ENCODE measurements around the gene ARHGEF11. TPM values are rescaled to one million over a fixed set of nuclear protein-coding genes. Genes with fewer than 3 reads are reported as not detected.

The ARHGEF11 gene
- polyA plus RNA-seq, 1 donor (not counting 4 experiments of a cell fraction or from before 2014, with no cell fraction given) = 8.0 TPM

- Histone ChIP-seq H3K36me3 (ENCODE audit: control insufficient read depth in 2 of 2, extremely low read depth in 1 of 2, insufficient read depth in 2 of 2, low read length in 2 of 2) (peaks cover 0 to 5% of the 10 kb centered on the region in 2 experiments), H3K4me1 (ENCODE audit: control insufficient read depth, extremely low read depth, insufficient read depth, low read length) (peaks cover 15% of the 10 kb centered on the region), H3K4me2 (ENCODE audit: control insufficient read depth, extremely low read depth, insufficient read depth, low read depth, low read length) (no peak overlapping the region), H3K9me3 (ENCODE audit: control insufficient read depth, low read depth, low read length) (no peaks in the 10 kb centered on the region), H3K9ac (ENCODE audit: control insufficient read depth, extremely low read depth, insufficient read depth, low read length) (no peak overlapping the region), H4K20me1 (ENCODE audit: control insufficient read depth, extremely low read depth, insufficient read depth, low read length) (no peaks in the 10 kb centered on the region), H3K79me2 (ENCODE audit: control insufficient read depth, insufficient read depth, low read length) (no peaks in the 10 kb centered on the region), H3K4me3 (ENCODE audit: control insufficient read depth in 2 of 3, extremely low read depth in 1 of 3, insufficient read depth in 2 of 3, low read depth in 1 of 3, low read length in 3 of 3) (no peak overlapping the region), H2AFZ (ENCODE audit: control insufficient read depth, low read length) (no peak overlapping the region), H3K9me1 (ENCODE audit: control insufficient read depth, extremely low read depth, insufficient read depth, low read length) (peaks cover 3% of the 10 kb centered on the region), H3K27me3 (ENCODE audit: control insufficient read depth, extremely low read depth, insufficient read depth, low read length) (no peaks in the 10 kb centered on the region), H3K27ac (ENCODE audit: control insufficient read depth, insufficient read depth, low read length) (no peak overlapping the region)
- FAIRE-seq = no peak
- TF ChIP-seq EZH2 (IDR thresholded peaks at IDR 0.05; ENCODE audit: low read length) = no peak
- no peak for TF ChIP-seq CTCF (optimal IDR thresholded peaks at IDR 0.05 in 1 of 3, IDR thresholded peaks at IDR 0.05 in 1 of 3, conservative IDR thresholded peaks at IDR 0.05 in 1 of 3; ENCODE audit: extremely low read depth in 1 of 3, insufficient read depth in 2 of 3, low read length in 3 of 3)
- dilution Hi-C loops (cut with MboI; ENCODE audit: extremely low pct_ligation_motif_present, low sequenced_read_pairs) = no loop called here
- no peak for DNase-seq (ENCODE audit: low read depth, low spot score)
These were observed 53.3 kb downstream of the ARHGEF11 start for GRCh38 chr1:156992215-156992614.

- Histone ChIP-seq H4K20me1 (ENCODE audit: control insufficient read depth, extremely low read depth, insufficient read depth, low read length) (no peaks in the 10 kb centered on the region), H3K4me2 (ENCODE audit: control insufficient read depth, extremely low read depth, insufficient read depth, low read depth, low read length) (no peak overlapping the region), H3K9me3 (ENCODE audit: control insufficient read depth, low read depth, low read length) (no peaks in the 10 kb centered on the region), H2AFZ (ENCODE audit: control insufficient read depth, low read length) (no peak overlapping the region), H3K9ac (ENCODE audit: control insufficient read depth, extremely low read depth, insufficient read depth, low read length) (no peak overlapping the region), H3K36me3 (ENCODE audit: control insufficient read depth in 2 of 2, extremely low read depth in 1 of 2, insufficient read depth in 2 of 2, low read length in 2 of 2) (peaks cover 4 to 8% of the 10 kb centered on the region in 2 experiments), H3K9me1 (ENCODE audit: control insufficient read depth, extremely low read depth, insufficient read depth, low read length) (no peaks in the 10 kb centered on the region), H3K4me1 (ENCODE audit: control insufficient read depth, extremely low read depth, insufficient read depth, low read length) (no peaks in the 10 kb centered on the region), H3K27ac (ENCODE audit: control insufficient read depth, insufficient read depth, low read length) (no peak overlapping the region), H3K79me2 (ENCODE audit: control insufficient read depth, insufficient read depth, low read length) (no peaks in the 10 kb centered on the region), H3K4me3 (ENCODE audit: control insufficient read depth in 2 of 3, extremely low read depth in 1 of 3, insufficient read depth in 2 of 3, low read depth in 1 of 3, low read length in 3 of 3) (no peak overlapping the region), H3K27me3 (ENCODE audit: control insufficient read depth, extremely low read depth, insufficient read depth, low read length) (no peaks in the 10 kb centered on the region)
- dilution Hi-C loops (cut with MboI; ENCODE audit: extremely low pct_ligation_motif_present, low sequenced_read_pairs) = no loop called here
- TF ChIP-seq CTCF (optimal IDR thresholded peaks at IDR 0.05 in 1 of 3, IDR thresholded peaks at IDR 0.05 in 1 of 3, conservative IDR thresholded peaks at IDR 0.05 in 1 of 3; ENCODE audit: extremely low read depth in 1 of 3, insufficient read depth in 2 of 3, low read length in 3 of 3) (no peak), EZH2 (IDR thresholded peaks at IDR 0.05; ENCODE audit: low read length) (no peak)
- no peak for FAIRE-seq
- no peak for DNase-seq (ENCODE audit: low read depth, low spot score)
These were observed 57.8 kb downstream of the ARHGEF11 start for GRCh38 chr1:156987715-156988114.
